Measurements from ENCODE around the gene GABARAP.

DNA sequence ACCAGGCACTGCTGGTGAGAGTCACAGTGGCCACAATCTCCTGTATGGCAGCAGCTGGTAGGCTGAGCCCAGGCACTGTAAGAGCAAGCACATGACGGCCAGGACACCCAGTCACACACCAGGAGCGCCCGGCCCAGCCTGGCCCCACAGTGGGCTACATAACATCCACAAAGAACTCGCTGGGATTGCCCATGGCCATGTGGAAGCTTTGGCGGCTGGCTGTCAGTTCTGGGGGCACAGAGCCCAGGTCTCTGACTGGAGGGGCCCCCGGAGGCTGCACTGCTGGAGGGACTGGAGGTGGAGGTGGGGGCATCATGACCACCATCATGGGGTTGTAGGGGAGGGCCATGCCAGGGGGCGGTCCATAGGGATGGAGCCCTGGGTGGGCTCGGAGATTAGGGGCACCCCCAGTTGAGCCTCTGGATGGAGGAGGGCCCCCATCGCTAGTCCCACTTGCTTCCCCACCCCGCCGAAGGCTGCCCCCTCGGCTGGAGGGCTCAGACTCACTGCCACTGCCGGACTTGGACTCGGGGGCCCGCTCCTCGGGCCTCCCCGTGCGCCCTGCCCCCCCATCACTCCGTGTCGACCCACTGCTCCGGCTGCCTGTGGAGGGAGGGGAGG lies 16.4 kb downstream of the GABARAP start:
- TF ChIP-seq POLR2AphosphoS5 (IDR thresholded peaks at IDR 0.05; ENCODE audit: low read depth, low read length) (no peak), POLR2A (IDR thresholded peaks at IDR 0.05; ENCODE audit: low read depth, low read length) (no peak), TAF1 (IDR thresholded peaks at IDR 0.05; ENCODE audit: low read depth, low read length) (no peak), POU2F2 (IDR thresholded peaks at IDR 0.05; ENCODE audit: low read depth, low read length) (no peak), SPI1 (IDR thresholded peaks at IDR 0.05; ENCODE audit: low read depth, low read length) (no peak)

Data from GM12891 (cell line).